Calu3 (cell line): ENCODE results near the gene AK8. TPM values are rescaled to one million over a fixed set of nuclear protein-coding genes. Genes with fewer than 3 reads are reported as not detected.

Experiments used
- BruUV-seq: library from RNA; stranded (reverse); fragments of 400-500 nt; replicated peaks from 2 replicates; lab custom pipeline; 2021; lab: Mats Ljungman, UMichigan
- CTCF ChIA-PET: fragments of 300-600 bp; sonication (Branson Sonifier 250); formaldehyde crosslinking; loops from one replicate; lab custom pipeline; 2022; ENCODE audit warnings: antibody characterized with exemption; lab: Charles Lee
- DNase-seq: peaks from one replicate; pipeline ENCODE4 v3.0.0; 2022
- H3K27ac Mint-ChIP-seq: one replicate; pipeline ENCODE4 v1.8.0; 2022; ENCODE audit warnings: mixed read lengths; ENCODE audit not compliant: unreplicated experiment
- H3K27me3 Mint-ChIP-seq: one replicate; pipeline ENCODE4 v1.8.0; 2022; ENCODE audit warnings: mixed read lengths; ENCODE audit not compliant: unreplicated experiment
- H3K36me3 Mint-ChIP-seq: one replicate; pipeline ENCODE4 v1.8.0; 2022; ENCODE audit warnings: mild to moderate bottlenecking, moderate library complexity, mixed read lengths; ENCODE audit not compliant: insufficient read depth, unreplicated experiment
- H3K4me1 Mint-ChIP-seq: one replicate; pipeline ENCODE4 v1.8.0; 2022; ENCODE audit warnings: mild to moderate bottlenecking, low read depth, mixed read lengths; ENCODE audit not compliant: unreplicated experiment
- H3K4me3 Mint-ChIP-seq: one replicate; pipeline ENCODE4 v1.8.0; 2022; ENCODE audit warnings: mild to moderate bottlenecking, low read depth, moderate library complexity, mixed read lengths; ENCODE audit not compliant: unreplicated experiment
- H3K9me3 Mint-ChIP-seq: one replicate; pipeline ENCODE4 v1.8.0; 2022; ENCODE audit warnings: low read depth, mixed read lengths; ENCODE audit not compliant: unreplicated experiment
- CTCF ChIP-seq: fragments of 200-600 bp; IDR thresholded peaks from one replicate; pipeline ENCODE4 v1.8.0; 2022; ENCODE audit warnings: antibody characterized with exemption; ENCODE audit not compliant: unreplicated experiment
- intact Hi-C: fragments of 100-400 bp; cut with micrococcal nuclease; formaldehyde crosslinking; loops from one replicate; pipeline ENCODE4 v1.10.0; 2022; ENCODE audit not compliant: unreplicated experiment
- total RNA-seq: library from RNA; stranded (reverse); gene quantifications from 2 replicates; pipeline ENCODE4 v1.2.3, GENCODE V29; 2022

The AK8 gene
- total RNA-seq, 1 experiment from 2014 or later: 1.4 TPM

GRCh38 chr9:132744881-132745755 lies 133.0 kb downstream of the AK8 start:
- intact Hi-C loops: no loop called here
- no TSS peak for BruUV-seq
- H3K9me3 Mint-ChIP-seq: no peaks in the 10 kb centered on the region
- peaks cover 29% of the 10 kb centered on the region for H3K27me3 Mint-ChIP-seq
- H3K4me3 Mint-ChIP-seq: no peak overlapping the region
- no peak for DNase-seq
- TF ChIP-seq CTCF: no peak
- H3K4me1 Mint-ChIP-seq: no peaks in the 10 kb centered on the region
- H3K27ac Mint-ChIP-seq: no peak overlapping the region
- CTCF ChIA-PET: no interaction called here
- no peaks in the 10 kb centered on the region for H3K36me3 Mint-ChIP-seq

- Mint-ChIP-seq H3K4me3 (no peak overlapping the region), H3K27me3 (peaks cover 29% of the 10 kb centered on the region), H3K9me3 (no peaks in the 10 kb centered on the region), H3K27ac (no peak overlapping the region), H3K4me1 (no peaks in the 10 kb centered on the region), H3K36me3 (no peaks in the 10 kb centered on the region)
- no peak for DNase-seq
- CTCF ChIA-PET: no interaction called here
- intact Hi-C loops: no loop called here
- BruUV-seq: no TSS peak
- no peak for TF ChIP-seq CTCF
These were observed 134.1 kb downstream of the AK8 start for GRCh38 chr9:132743931-132744479.

GRCh38 chr9:132742821-132743311 lies 135.2 kb downstream of the AK8 start:
- intact Hi-C loops: no loop called here
- Mint-ChIP-seq H3K27me3 (peaks cover 29% of the 10 kb centered on the region), H3K36me3 (no peaks in the 10 kb centered on the region), H3K27ac (no peak overlapping the region), H3K9me3 (no peaks in the 10 kb centered on the region), H3K4me3 (no peak overlapping the region), H3K4me1 (no peaks in the 10 kb centered on the region)
- TF ChIP-seq CTCF: no peak
- CTCF ChIA-PET: no interaction called here
- no peak for DNase-seq
- BruUV-seq: no TSS peak

- H3K9me3 Mint-ChIP-seq: no peaks in the 10 kb centered on the region
- no peak overlapping the region for H3K27ac Mint-ChIP-seq
- no peaks in the 10 kb centered on the region for H3K4me1 Mint-ChIP-seq
- no peaks in the 10 kb centered on the region for H3K36me3 Mint-ChIP-seq
- TF ChIP-seq CTCF: no peak
- no TSS peak for BruUV-seq
- H3K27me3 Mint-ChIP-seq: peaks cover 24% of the 10 kb centered on the region
- intact Hi-C loops: no loop called here
- H3K4me3 Mint-ChIP-seq: no peak overlapping the region
- DNase-seq: no peak
- CTCF ChIA-PET: no interaction called here
These were observed 137.4 kb downstream of the AK8 start for GRCh38 chr9:132740526-132741309.
